K562 (cell line): Measurements from ENCODE around the gene TRIM3. TPM values are rescaled to one million over a fixed set of nuclear protein-coding genes. Genes with fewer than 3 reads are reported as not detected.

Experiments used
- ARHGAP35 ChIP-seq: fragments of 450-650 bp; IDR thresholded peaks from 2 replicates; pipeline ENCODE4 v1.6.1; 2018; ENCODE audit not compliant: partially characterized antibody
- ATF1 ChIP-seq, 2 experiments: fragments of 450-650 bp in 1 of 2; IDR thresholded peaks; 2 replicates each; pipeline ENCODE4 v1.6.1; 2016; ENCODE audit warnings: missing compliant biosample characterization in 1 of 2, missing genetic modification characterization in 1 of 2
- CC2D1A ChIP-seq: fragments of 450-650 bp; IDR thresholded peaks from 2 replicates; pipeline ENCODE4 v1.6.1; 2017; ENCODE audit warnings: mild to moderate bottlenecking
- CEBPG ChIP-seq, 3 experiments: fragments of 200-800 bp in 1 of 3; sonication (Bioruptor generic) in 1 of 3; sonication (generic) in 1 of 3; formaldehyde crosslinking in 1 of 3; IDR thresholded peaks in 2 of 3; conservative IDR thresholded peaks in 1 of 3; 2 replicates each; pipeline versions ENCODE4 v1.6.1 to v1.8.0; 2016 to 2022; ENCODE audit warnings: missing compliant biosample characterization in 2 of 3, missing genetic modification characterization in 2 of 3, mild to moderate bottlenecking in 1 of 3, missing genetic modification reagents in 1 of 3
- CGGBP1 ChIP-seq: fragments of 250-450 bp; sonication (Bioruptor Pico); IDR thresholded peaks from 2 replicates; pipeline ENCODE4 v1.9.0; 2021; ENCODE audit warnings: mild to moderate bottlenecking
- CHD1 ChIP-seq: fragments of 200-600 bp; sonication (generic); IDR thresholded peaks from one replicate; pipeline ENCODE4 v1.6.1; 2012; ENCODE audit warnings: mild to moderate bottlenecking, moderate library complexity, low read length, inconsistent platforms
- COPS2 ChIP-seq: fragments of 450-650 bp; conservative IDR thresholded peaks from 2 replicates; pipeline ENCODE4 v1.6.1; 2016; ENCODE audit warnings: mild to moderate bottlenecking, moderate library complexity
- HDAC2 ChIP-seq: fragments of 450-650 bp; IDR thresholded peaks from 2 replicates; pipeline ENCODE4 v1.6.1; 2016; ENCODE audit warnings: mild to moderate bottlenecking
- HNRNPLL ChIP-seq: fragments of 200-400 bp; formaldehyde crosslinking; IDR thresholded peaks from 2 replicates; pipeline ENCODE4 v1.6.1; 2017; ENCODE audit warnings: low read length, low read depth, mild to moderate bottlenecking; ENCODE audit not compliant: poor library complexity, severe bottlenecking
- ILK ChIP-seq: fragments of 450-650 bp; IDR thresholded peaks from 2 replicates; pipeline ENCODE4 v1.6.1; 2016; ENCODE audit warnings: missing genetic modification characterization, low read depth, mild to moderate bottlenecking, missing compliant biosample characterization, moderate library complexity, borderline replicate concordance
- LCOR ChIP-seq: sonication (generic); formaldehyde crosslinking; IDR thresholded peaks from 2 replicates; pipeline ENCODE4 v1.8.0; 2022; ENCODE audit warnings: mild to moderate bottlenecking, missing genetic modification reagents
- MAZ ChIP-seq, 2 experiments: fragments of 450-650 bp in 1 of 2; sonication (generic) in 1 of 2; formaldehyde crosslinking; IDR thresholded peaks in 1 of 2; conservative IDR thresholded peaks in 1 of 2; 2 replicates each; pipeline versions ENCODE4 v1.4.0 to v1.5.0; 2020; ENCODE audit warnings: mild to moderate bottlenecking in 1 of 2, missing genetic modification reagents in 1 of 2
- MCM7 ChIP-seq, 2 experiments: fragments of 450-650 bp; IDR thresholded peaks; 2 replicates each; pipeline ENCODE4 v1.6.1; 2016 to 2018
- MEF2D ChIP-seq: conservative IDR thresholded peaks from 2 replicates; pipeline ENCODE4 v1.6.1; 2016; ENCODE audit warnings: low read depth, missing genetic modification characterization, missing compliant biosample characterization
- NELFE ChIP-seq: IDR thresholded peaks from 2 replicates; pipeline ENCODE4 v1.6.1; 2011; ENCODE audit warnings: mild to moderate bottlenecking; ENCODE audit not compliant: insufficient read depth, insufficient read length
- PHF8 ChIP-seq: fragments of 200-600 bp; sonication (generic); IDR thresholded peaks from 2 replicates; pipeline ENCODE4 v1.6.1; 2012; ENCODE audit warnings: mixed run types, mild to moderate bottlenecking, inconsistent platforms, low read length, moderate library complexity, borderline replicate concordance
- RBM17 ChIP-seq: fragments of 200-400 bp; formaldehyde crosslinking; IDR thresholded peaks from 2 replicates; pipeline ENCODE4 v1.6.1; 2017; ENCODE audit warnings: low read depth, mild to moderate bottlenecking, low read length, borderline replicate concordance
- SRSF9 ChIP-seq: fragments of 200-400 bp; formaldehyde crosslinking; IDR thresholded peaks from 2 replicates; pipeline ENCODE4 v1.6.1; 2017; ENCODE audit warnings: low read depth, low read length, borderline replicate concordance
- TAF1 ChIP-seq: IDR thresholded peaks from 2 replicates; pipeline ENCODE4 v1.6.1; 2011; ENCODE audit warnings: mild to moderate bottlenecking, low read length, moderate library complexity; ENCODE audit not compliant: insufficient read depth, control insufficient read depth, severe bottlenecking; ENCODE audit errors: extremely low read depth
- TAF9B ChIP-seq: fragments of 450-650 bp; IDR thresholded peaks from 2 replicates; pipeline ENCODE4 v1.6.1; 2018; ENCODE audit warnings: mild to moderate bottlenecking; ENCODE audit not compliant: partially characterized antibody
- ZNF408 ChIP-seq: fragments of 250-450 bp; sonication (Bioruptor Pico); IDR thresholded peaks from 2 replicates; pipeline ENCODE4 v1.4.0; 2020; ENCODE audit warnings: low read depth, mild to moderate bottlenecking, moderate library complexity
- polyA plus RNA-seq, 8 experiments: library from polyadenylated mRNA; depleted of rRNA in 4 of 8; stranded (reverse) in 5 of 8; unstranded in 3 of 8; fragments of >200 nt; fragmentation: Nextera tagmentation in 2 of 8; fragmentation: Illumina TruSeq in 1 of 8; extraction: Ambion mirVana in 2 of 8; extraction: Trizol in 1 of 8; gene quantifications; 2 replicates each; pipeline versions ENCODE4 v1.2.1 to v1.2.3, GENCODE V29; 2011 to 2014; ENCODE audit warnings: inconsistent platforms in 1 of 8, missing spikeins in 1 of 8
- total RNA-seq, 7 experiments: library from RNA; depleted of rRNA in 6 of 7; stranded (reverse); fragments of >200 nt in 6 of 7; fragmentation: Illumina TruSeq in 2 of 7; extraction: Trizol in 2 of 7; gene quantifications; 2 replicates each; pipeline versions ENCODE4 v1.2.1 to v1.2.3, GENCODE V29; 2011 to 2021; ENCODE audit warnings: low replicate concordance in 1 of 7
- TF ChIP-seq, protein P1 (sequence below), 2 experiments: fragments of 250-450 bp in 1 of 2; fragments of 450-650 bp in 1 of 2; sonication (Bioruptor Pico) in 1 of 2; IDR thresholded peaks; 2 replicates each; pipeline versions ENCODE4 v1.6.1 to v1.8.0; 2016 to 2021; ENCODE audit warnings: mild to moderate bottlenecking in 2 of 2, moderate library complexity in 2 of 2, missing compliant biosample characterization in 1 of 2, missing genetic modification characterization in 1 of 2
- TF ChIP-seq, protein P2 (sequence below): fragments of 450-650 bp; IDR thresholded peaks from 2 replicates; pipeline ENCODE4 v1.6.1; 2018; ENCODE audit not compliant: partially characterized antibody

The TRIM3 gene
- total and polyA plus RNA-seq, 9 of the 15 experiments (the other 6 are each of a cell fraction or from before 2014, with no cell fraction given) = 0.45 to 9.2 (median 4.7) TPM

- TF ChIP-seq CEBPG (CRISPR knock-in tag; IDR thresholded peaks at IDR 0.05) (no peak), CEBPG (tag; conservative IDR thresholded peaks at IDR 0.05 in 1 of 2, IDR thresholded peaks at IDR 0.05 in 1 of 2) (no peak), TAF1 (peak; percentile 30), MCM7 (IDR thresholded peaks at IDR 0.05) (no peak), MAZ (CRISPR knock-in tag; conservative IDR thresholded peaks at IDR 0.05 in 1 of 2, IDR thresholded peaks at IDR 0.05 in 1 of 2) (peak in 1 of 2 experiments; percentile 21; a peak in 1 of 4 replicates), TAF9B (no peak), COPS2 (no peak), PHF8 (peak; percentile 45; the same call in 1 of the 2 replicates), ARHGAP35 (no peak), ATF1 (CRISPR knock-in tag; IDR thresholded peaks at IDR 0.05) (no peak), ATF1 (tag; IDR thresholded peaks at IDR 0.05) (no peak), CGGBP1 (no peak), ILK (tag) (no peak), ZNF408 (CRISPR knock-in tag) (no peak), LCOR (no peak), NELFE (no peak), SRSF9 (no peak), CHD1 (no peak), CC2D1A (no peak), MEF2D (tag) (no peak), RBM17 (no peak), HDAC2 (no peak), HNRNPLL (no peak)
- TF ChIP-seq, protein P1, sequence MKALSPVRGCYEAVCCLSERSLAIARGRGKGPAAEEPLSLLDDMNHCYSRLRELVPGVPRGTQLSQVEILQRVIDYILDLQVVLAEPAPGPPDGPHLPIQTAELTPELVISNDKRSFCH (CRISPR knock-in tag; IDR thresholded peaks at IDR 0.05) = no peak
- TF ChIP-seq, protein P1 (tag; IDR thresholded peaks at IDR 0.05) = no peak
- TF ChIP-seq, protein P2, sequence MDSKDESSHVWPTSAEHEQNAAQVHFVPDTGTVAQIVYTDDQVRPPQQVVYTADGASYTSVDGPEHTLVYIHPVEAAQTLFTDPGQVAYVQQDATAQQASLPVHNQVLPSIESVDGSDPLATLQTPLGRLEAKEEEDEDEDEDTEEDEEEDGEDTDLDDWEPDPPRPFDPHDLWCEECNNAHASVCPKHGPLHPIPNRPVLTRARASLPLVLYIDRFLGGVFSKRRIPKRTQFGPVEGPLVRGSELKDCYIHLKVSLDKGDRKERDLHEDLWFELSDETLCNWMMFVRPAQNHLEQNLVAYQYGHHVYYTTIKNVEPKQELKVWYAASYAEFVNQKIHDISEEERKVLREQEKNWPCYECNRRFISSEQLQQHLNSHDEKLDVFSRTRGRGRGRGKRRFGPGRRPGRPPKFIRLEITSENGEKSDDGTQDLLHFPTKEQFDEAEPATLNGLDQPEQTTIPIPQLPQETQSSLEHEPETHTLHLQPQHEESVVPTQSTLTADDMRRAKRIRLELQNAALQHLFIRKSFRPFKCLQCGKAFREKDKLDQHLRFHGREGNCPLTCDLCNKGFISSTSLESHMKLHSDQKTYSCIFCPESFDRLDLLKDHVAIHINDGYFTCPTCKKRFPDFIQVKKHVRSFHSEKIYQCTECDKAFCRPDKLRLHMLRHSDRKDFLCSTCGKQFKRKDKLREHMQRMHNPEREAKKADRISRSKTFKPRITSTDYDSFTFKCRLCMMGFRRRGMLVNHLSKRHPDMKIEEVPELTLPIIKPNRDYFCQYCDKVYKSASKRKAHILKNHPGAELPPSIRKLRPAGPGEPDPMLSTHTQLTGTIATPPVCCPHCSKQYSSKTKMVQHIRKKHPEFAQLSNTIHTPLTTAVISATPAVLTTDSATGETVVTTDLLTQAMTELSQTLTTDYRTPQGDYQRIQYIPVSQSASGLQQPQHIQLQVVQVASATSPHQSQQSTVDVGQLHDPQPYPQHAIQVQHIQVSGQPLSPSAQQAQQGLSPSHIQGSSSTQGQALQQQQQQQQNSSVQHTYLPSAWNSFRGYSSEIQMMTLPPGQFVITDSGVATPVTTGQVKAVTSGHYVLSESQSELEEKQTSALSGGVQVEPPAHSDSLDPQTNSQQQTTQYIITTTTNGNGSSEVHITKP = no peak
These were observed 4.8 kb downstream of the TRIM3 start (continued) for GRCh38 chr11:6468712-6469495.
